Endothelial cell of umbilical vein (primary cell): ENCODE results near the gene LONRF2. TPM values are rescaled to one million over a fixed set of nuclear protein-coding genes. Genes with fewer than 3 reads are reported as not detected.
"Not testable (repeated sequence)": the region's sequence is repeated elsewhere in the genome, so short reads cannot be mapped to it uniquely, and the experiment has no call there.

Experiments
- BruUV-seq: library from RNA; stranded (reverse); fragments of 400-500 nt; replicated peaks from 2 replicates; lab custom pipeline; 2021; lab: Mats Ljungman, UMichigan
- CTCF ChIA-PET: fragments of 300-600, 350-600 bp; sonication (Branson Sonifier 250); formaldehyde crosslinking; loops from one replicate; lab custom pipeline; 2021; ENCODE audit warnings: antibody characterized with exemption, inconsistent platforms; lab: Charles Lee
- POLR2A ChIA-PET: fragments of 300-600, 350-600 bp; sonication (Branson Sonifier 250); formaldehyde crosslinking; loops from one replicate; lab custom pipeline; 2021; ENCODE audit warnings: antibody characterized with exemption, inconsistent platforms; lab: Charles Lee
- DNase-seq: peaks from one replicate; pipeline ENCODE4 v3.0.0-alpha.2; 2011; ENCODE audit warnings: low read depth, low spot score
- FAIRE-seq: peaks from 2 replicates; lab custom pipeline; 2011; peaks lifted over from hg19 to GRCh38; lab: Jason Lieb, UNC
- H2AFZ ChIP-seq: 2 replicates; pipeline ENCODE4 v1.6.0; 2012; ENCODE audit warnings: low read depth, low read length, control low read depth, inconsistent platforms
- H3K27ac ChIP-seq: 2 replicates; pipeline ENCODE4 v1.5.1; 2011; ENCODE audit warnings: low read depth, mild to moderate bottlenecking, control low read depth, low read length, moderate library complexity; ENCODE audit not compliant: insufficient read depth
- H3K27me3 ChIP-seq, 2 experiments: 2 replicates each; pipeline versions ENCODE4 v1.6.0 to v1.6.1; 2011; ENCODE audit warnings: low read length in 2 of 2, mixed read lengths in 1 of 2; ENCODE audit not compliant: control insufficient read depth in 2 of 2, insufficient read depth in 2 of 2
- H3K36me3 ChIP-seq, 2 experiments: 2 replicates in 1 of 2; 3 replicates in 1 of 2; pipeline ENCODE4 v1.5.1; 2011; ENCODE audit warnings: low read length in 2 of 2, mild to moderate bottlenecking in 1 of 2, moderate library complexity in 1 of 2; ENCODE audit not compliant: control insufficient read depth in 2 of 2, insufficient read depth in 2 of 2; ENCODE audit errors: extremely low read depth in 1 of 2
- H3K4me1 ChIP-seq: 3 replicates; pipeline ENCODE4 v1.5.1; 2011; ENCODE audit warnings: mild to moderate bottlenecking, low read length; ENCODE audit not compliant: control insufficient read depth, insufficient read depth; ENCODE audit errors: extremely low read depth
- H3K4me2 ChIP-seq: 2 replicates; pipeline ENCODE4 v1.6.1; 2011; ENCODE audit warnings: low read length, control low read depth, mixed read lengths; ENCODE audit not compliant: insufficient read depth
- H3K4me3 ChIP-seq, 3 experiments: fragments of 200-600 bp in 1 of 3; sonication (generic), shearing (Covaris generic) in 1 of 3; replicated peaks in 1 of 3; 2 replicates each; pipeline ENCODE4 v1.5.1; 2011 to 2016; ENCODE audit warnings: control low read depth in 3 of 3, low read length in 3 of 3, mild to moderate bottlenecking in 2 of 3, inconsistent platforms in 1 of 3, low read depth in 1 of 3, moderate library complexity in 1 of 3; ENCODE audit not compliant: insufficient read depth in 1 of 3
- H3K79me2 ChIP-seq: 2 replicates; pipeline ENCODE4 v1.6.0; 2012; ENCODE audit warnings: low read length, inconsistent platforms; ENCODE audit not compliant: control insufficient read depth, insufficient read depth
- H3K9ac ChIP-seq: replicated peaks from 2 replicates; pipeline ENCODE3; 2011; ENCODE audit warnings: low read length, control low read depth; ENCODE audit not compliant: insufficient read depth; ENCODE audit errors: extremely low read depth
- H3K9me1 ChIP-seq: replicated peaks from 3 replicates; pipeline ENCODE4 v1.6.0; 2011; ENCODE audit warnings: mild to moderate bottlenecking, low read length; ENCODE audit not compliant: control insufficient read depth, insufficient read depth; ENCODE audit errors: extremely low read depth
- H3K9me3 ChIP-seq: replicated peaks from 2 replicates; pipeline ENCODE4 v1.5.1; 2012; ENCODE audit warnings: low read length, inconsistent platforms; ENCODE audit not compliant: control insufficient read depth, insufficient read depth
- H4K20me1 ChIP-seq: replicated peaks from 2 replicates; pipeline ENCODE3; 2011; ENCODE audit warnings: mild to moderate bottlenecking, low read length; ENCODE audit not compliant: control insufficient read depth, insufficient read depth; ENCODE audit errors: extremely low read depth
- EZH2 ChIP-seq: IDR thresholded peaks from 2 replicates; pipeline ENCODE4 v1.6.1; 2012; ENCODE audit warnings: borderline replicate concordance, low read depth, mild to moderate bottlenecking, moderate library complexity, low read length, inconsistent platforms; ENCODE audit not compliant: severe bottlenecking
- FOS ChIP-seq: IDR thresholded peaks from 2 replicates; pipeline ENCODE4 v1.6.1; 2011; ENCODE audit warnings: mild to moderate bottlenecking, low read length, moderate library complexity, borderline replicate concordance; ENCODE audit not compliant: insufficient read depth
- GATA2 ChIP-seq: IDR thresholded peaks from 2 replicates; pipeline ENCODE4 v1.7.0; 2011; ENCODE audit warnings: low read depth, mild to moderate bottlenecking, moderate library complexity, mixed read lengths, low read length; ENCODE audit not compliant: insufficient read length, insufficient read depth
- JUN ChIP-seq: IDR thresholded peaks from 2 replicates; pipeline ENCODE4 v1.6.1; 2011; ENCODE audit warnings: borderline replicate concordance, low read depth; ENCODE audit not compliant: insufficient read length, insufficient read depth
- MYC ChIP-seq: IDR thresholded peaks from one replicate; pipeline ENCODE4 v1.6.1; 2011; ENCODE audit warnings: mild to moderate bottlenecking, low read depth, low read length
- POLR2A ChIP-seq: IDR thresholded peaks from 2 replicates; pipeline ENCODE4 v1.6.1; 2012; ENCODE audit warnings: low read depth, mild to moderate bottlenecking, control low read depth, low read length
- POLR2AphosphoS5 ChIP-seq: IDR thresholded peaks from 2 replicates; pipeline ENCODE4 v1.6.1; 2012; ENCODE audit warnings: low read depth, mild to moderate bottlenecking, control low read depth, low read length, moderate library complexity; ENCODE audit not compliant: insufficient read depth
- dilution Hi-C: fragments of 300-500 bp; cut with MboI; formaldehyde crosslinking; loops from one replicate; pipeline ENCODE4 v1.15.0; 2019; ENCODE audit warnings: low sequenced_read_pairs; ENCODE audit not compliant: extremely low pct_ligation_motif_present
- intact Hi-C: fragments of 100-400 bp; cut with micrococcal nuclease; formaldehyde crosslinking; loops from one replicate; pipeline ENCODE4 v1.10.0; 2022
- polyA plus RNA-seq, 4 experiments: library from polyadenylated mRNA; depleted of rRNA in 3 of 4; stranded (reverse) in 3 of 4; unstranded in 1 of 4; fragments of >200 nt; gene quantifications; 2 replicates each; pipeline versions ENCODE4 v1.2.1 to v1.2.3, GENCODE V29; 2011 to 2012; ENCODE audit warnings: missing spikeins in 1 of 4
- total RNA-seq: library from RNA; stranded (reverse); gene quantifications from 2 replicates; pipeline ENCODE4 v1.2.3, GENCODE V29; 2021
- TF ChIP-seq, protein P1 (sequence below), 2 donors: IDR thresholded peaks; 1 replicate in 1 of 2; 2 replicates in 1 of 2; pipeline ENCODE4 v1.5.1; 2011; ENCODE audit warnings: low read length in 2 of 2, mild to moderate bottlenecking in 2 of 2, moderate library complexity in 2 of 2, control low read depth in 1 of 2, inconsistent platforms in 1 of 2, low read depth in 1 of 2; ENCODE audit not compliant: insufficient read depth in 1 of 2; ENCODE audit errors: extremely low read depth in 1 of 2
- TF ChIP-seq, protein P2 (sequence below): IDR thresholded peaks from 2 replicates; pipeline ENCODE4 v1.6.1; 2011; ENCODE audit not compliant: insufficient read depth, insufficient read length

LONRF2 gene
- total and polyA plus RNA-seq, 2 donors (not counting 3 experiments of a cell fraction or from before 2014, with no cell fraction given) = 0.03 TPM; not detected in 1

DNA sequence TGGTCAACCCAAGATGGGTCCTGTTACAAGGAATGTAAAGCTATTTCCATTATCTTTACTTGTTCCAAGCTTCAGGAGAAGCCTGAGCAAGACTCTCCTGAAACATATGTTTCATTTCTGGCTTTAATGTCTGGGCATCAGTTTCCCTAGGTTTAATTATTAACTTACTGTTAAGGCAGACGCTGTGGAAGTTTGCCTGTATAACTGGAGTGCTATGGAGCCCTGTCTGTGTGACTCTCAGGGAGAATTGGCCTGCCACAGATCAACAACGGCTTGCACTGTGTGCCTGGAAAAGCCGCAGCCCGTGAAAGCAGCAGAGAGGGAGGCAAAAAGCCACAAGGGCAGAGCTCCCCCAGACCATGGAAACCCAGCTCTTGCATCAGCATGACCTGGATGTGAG, 22.1 kb upstream of the LONRF2 start:
- no peak overlapping the region for H3K9ac ChIP-seq
- no peaks in the 10 kb centered on the region for H4K20me1 ChIP-seq
- no peak overlapping the region for H3K4me2 ChIP-seq
- H3K4me3 ChIP-seq = no peak overlapping the region
- H2AFZ ChIP-seq = no peak overlapping the region
- TF ChIP-seq, protein P1, sequence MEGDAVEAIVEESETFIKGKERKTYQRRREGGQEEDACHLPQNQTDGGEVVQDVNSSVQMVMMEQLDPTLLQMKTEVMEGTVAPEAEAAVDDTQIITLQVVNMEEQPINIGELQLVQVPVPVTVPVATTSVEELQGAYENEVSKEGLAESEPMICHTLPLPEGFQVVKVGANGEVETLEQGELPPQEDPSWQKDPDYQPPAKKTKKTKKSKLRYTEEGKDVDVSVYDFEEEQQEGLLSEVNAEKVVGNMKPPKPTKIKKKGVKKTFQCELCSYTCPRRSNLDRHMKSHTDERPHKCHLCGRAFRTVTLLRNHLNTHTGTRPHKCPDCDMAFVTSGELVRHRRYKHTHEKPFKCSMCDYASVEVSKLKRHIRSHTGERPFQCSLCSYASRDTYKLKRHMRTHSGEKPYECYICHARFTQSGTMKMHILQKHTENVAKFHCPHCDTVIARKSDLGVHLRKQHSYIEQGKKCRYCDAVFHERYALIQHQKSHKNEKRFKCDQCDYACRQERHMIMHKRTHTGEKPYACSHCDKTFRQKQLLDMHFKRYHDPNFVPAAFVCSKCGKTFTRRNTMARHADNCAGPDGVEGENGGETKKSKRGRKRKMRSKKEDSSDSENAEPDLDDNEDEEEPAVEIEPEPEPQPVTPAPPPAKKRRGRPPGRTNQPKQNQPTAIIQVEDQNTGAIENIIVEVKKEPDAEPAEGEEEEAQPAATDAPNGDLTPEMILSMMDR (IDR thresholded peaks at IDR 0.05; ENCODE audit: extremely low read depth in 1 of 2, insufficient read depth in 1 of 2, low read depth in 1 of 2, low read length in 2 of 2) = no peak
- TF ChIP-seq GATA2 = no peak
- TF ChIP-seq JUN = no peak
- TF ChIP-seq, protein P2, sequence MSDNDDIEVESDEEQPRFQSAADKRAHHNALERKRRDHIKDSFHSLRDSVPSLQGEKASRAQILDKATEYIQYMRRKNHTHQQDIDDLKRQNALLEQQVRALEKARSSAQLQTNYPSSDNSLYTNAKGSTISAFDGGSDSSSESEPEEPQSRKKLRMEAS = no peak
- no peak for TF ChIP-seq POLR2AphosphoS5
- TF ChIP-seq EZH2 = no peak
- TF ChIP-seq MYC = no peak
- TF ChIP-seq POLR2A = no peak
- no peak for TF ChIP-seq FOS
- DNase-seq (no peak), FAIRE-seq (no peak)
- peaks cover 2 to 3% of the 10 kb centered on the region in 2 experiments for H3K27me3 ChIP-seq
- POLR2A ChIA-PET = no interaction called here
- no peaks in the 10 kb centered on the region for H3K36me3 ChIP-seq
- H3K9me1 ChIP-seq = no peaks in the 10 kb centered on the region
- H3K4me1 ChIP-seq = no peaks in the 10 kb centered on the region
- H3K9me3 ChIP-seq = no peaks in the 10 kb centered on the region
- H3K79me2 ChIP-seq = no peaks in the 10 kb centered on the region
- dilution Hi-C loops (no loop called here), intact Hi-C loops (no loop called here)
- BruUV-seq = no TSS peak
- H3K27ac ChIP-seq = no peak overlapping the region
- CTCF ChIA-PET = interaction anchor here (2.5 kb wide), 1 partner anchor 82 kb away, joined by 6 read pairs; no protein-coding TSS in a partner anchor

DNA sequence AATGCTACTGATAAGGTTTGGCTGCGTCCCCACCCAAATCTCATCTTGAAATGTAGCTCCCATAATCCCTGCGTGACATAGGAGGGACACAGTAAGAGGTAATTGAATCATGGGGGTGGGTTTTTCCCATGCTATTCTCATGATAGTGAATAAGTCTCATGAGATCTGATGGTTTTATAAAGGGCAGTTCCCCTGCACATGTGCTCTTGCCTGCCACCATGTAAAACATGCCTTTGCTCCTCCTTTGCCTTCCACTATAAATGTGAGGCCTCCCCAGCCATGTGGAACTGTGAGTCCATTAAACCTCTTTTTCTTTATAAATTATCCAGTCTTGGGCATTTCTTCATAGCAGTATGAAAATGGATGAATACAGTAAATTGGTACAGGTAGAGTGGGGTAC, 20.2 kb upstream of the LONRF2 start:
- H4K20me1 ChIP-seq, H3K9me1 ChIP-seq, FAIRE-seq, H2AFZ ChIP-seq, H3K9ac ChIP-seq, H3K27me3 ChIP-seq, H3K79me2 ChIP-seq, BruUV-seq, H3K4me1 ChIP-seq, DNase-seq, H3K9me3 ChIP-seq, H3K36me3 ChIP-seq, intact Hi-C loops, H3K27ac ChIP-seq, POLR2A ChIA-PET, H3K4me3 ChIP-seq, dilution Hi-C loops, H3K4me2 ChIP-seq: not testable (repeated sequence)
- CTCF ChIA-PET = interaction anchor here (0.9 to 2.8 kb wide), 3 partner anchors 13 to 80 kb away, joined by 3 to 9 read pairs (median 6); no protein-coding TSS in a partner anchor
